ENCODE data around the gene DNAI4. TPM values are rescaled to one million over a fixed set of nuclear protein-coding genes. Genes with fewer than 3 reads are reported as not detected.

The DNAI4 gene
- total RNA-seq, 2 donors from 2014 or later = 11.4 to 12.8 TPM

DNA sequence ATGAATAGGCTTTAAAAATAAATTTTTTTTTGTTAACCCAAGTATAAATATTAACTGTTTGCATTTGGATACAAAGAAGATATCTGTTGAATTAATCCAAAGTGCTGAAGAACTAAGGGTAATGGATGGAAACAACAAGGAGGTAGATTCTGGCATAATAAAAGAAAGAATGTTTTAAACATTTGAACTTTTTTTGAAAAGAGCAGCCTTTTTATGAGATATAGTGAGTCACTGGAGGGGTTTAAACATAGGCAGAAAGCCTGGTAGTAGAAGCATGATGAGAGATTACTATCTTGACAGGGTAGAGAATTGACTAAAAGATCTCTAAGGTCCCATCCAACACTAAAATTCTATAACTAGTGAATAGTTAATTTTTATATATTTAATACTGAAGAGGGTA is 2.9 kb upstream of the DNAI4 start:
- Histone ChIP-seq H3K4me1 (no peaks in the 10 kb centered on the region), H3K9ac (ENCODE audit: low read depth in 2 of 2, low read length in 2 of 2) (no peak overlapping the region), H3K27me3 (no peaks in the 10 kb centered on the region), H3K36me3 (no peaks in the 10 kb centered on the region), H3K4me3 (no peak overlapping the region), H3K27ac (no peak overlapping the region), H3K9me3 (no peaks in the 10 kb centered on the region)
- no peak for DNase-seq
- TF ChIP-seq, protein P1, sequence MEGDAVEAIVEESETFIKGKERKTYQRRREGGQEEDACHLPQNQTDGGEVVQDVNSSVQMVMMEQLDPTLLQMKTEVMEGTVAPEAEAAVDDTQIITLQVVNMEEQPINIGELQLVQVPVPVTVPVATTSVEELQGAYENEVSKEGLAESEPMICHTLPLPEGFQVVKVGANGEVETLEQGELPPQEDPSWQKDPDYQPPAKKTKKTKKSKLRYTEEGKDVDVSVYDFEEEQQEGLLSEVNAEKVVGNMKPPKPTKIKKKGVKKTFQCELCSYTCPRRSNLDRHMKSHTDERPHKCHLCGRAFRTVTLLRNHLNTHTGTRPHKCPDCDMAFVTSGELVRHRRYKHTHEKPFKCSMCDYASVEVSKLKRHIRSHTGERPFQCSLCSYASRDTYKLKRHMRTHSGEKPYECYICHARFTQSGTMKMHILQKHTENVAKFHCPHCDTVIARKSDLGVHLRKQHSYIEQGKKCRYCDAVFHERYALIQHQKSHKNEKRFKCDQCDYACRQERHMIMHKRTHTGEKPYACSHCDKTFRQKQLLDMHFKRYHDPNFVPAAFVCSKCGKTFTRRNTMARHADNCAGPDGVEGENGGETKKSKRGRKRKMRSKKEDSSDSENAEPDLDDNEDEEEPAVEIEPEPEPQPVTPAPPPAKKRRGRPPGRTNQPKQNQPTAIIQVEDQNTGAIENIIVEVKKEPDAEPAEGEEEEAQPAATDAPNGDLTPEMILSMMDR (IDR thresholded peaks at IDR 0.05) = no peak
- intact Hi-C loops (cut with DNase I) = no loop called here

DNA sequence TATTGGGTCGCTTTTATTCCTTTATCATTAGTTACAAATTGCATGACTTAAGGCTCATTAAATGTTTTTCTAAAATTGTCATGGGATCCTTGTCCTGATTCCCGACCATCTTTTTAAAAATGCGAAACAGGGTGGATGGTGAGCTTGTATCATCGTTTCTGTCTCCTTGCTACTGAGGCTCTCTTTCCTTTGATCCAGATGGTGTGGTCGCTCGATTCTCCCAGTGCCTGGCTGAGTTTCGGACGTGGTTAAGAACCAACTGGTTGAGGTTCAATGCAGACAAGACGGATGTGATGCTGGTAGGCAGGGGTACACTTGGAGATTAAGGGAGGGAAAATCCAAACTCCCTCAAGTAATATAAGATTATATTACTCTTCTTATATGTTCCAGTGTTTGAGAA is 1.3 kb upstream of the DNAI4 start:
- TF ChIP-seq, protein P1 (IDR thresholded peaks at IDR 0.05) = no peak
- peak; percentile 29 for DNase-seq
- intact Hi-C loops (cut with DNase I) = no loop called here
- Histone ChIP-seq H3K9me3 (no peaks in the 10 kb centered on the region), H3K27me3 (no peaks in the 10 kb centered on the region), H3K36me3 (no peaks in the 10 kb centered on the region), H3K4me3 (peak overlapping the region; percentile 80), H3K27ac (peak overlapping the region; percentile 90), H3K9ac (ENCODE audit: low read depth in 2 of 2, low read length in 2 of 2) (peak overlapping the region; percentile 58 to 98), H3K4me1 (no peaks in the 10 kb centered on the region)

DNA sequence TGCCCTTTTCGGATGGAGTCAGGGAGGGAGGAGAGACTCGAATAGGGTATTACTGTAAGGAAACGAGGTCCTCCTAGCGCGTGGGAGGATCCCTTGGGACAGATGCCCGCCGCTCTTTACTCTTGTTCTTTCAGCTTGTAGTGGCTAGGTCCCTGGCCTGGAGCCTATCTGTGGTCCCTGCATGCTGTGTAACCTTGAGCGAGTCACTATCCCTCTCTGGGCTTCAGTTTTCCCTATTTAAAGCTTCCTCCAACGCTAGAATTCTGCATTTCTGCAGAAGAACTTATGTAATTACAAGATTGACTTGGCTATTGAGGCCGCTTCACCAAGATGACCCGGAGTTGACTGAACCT is 878 bp upstream of the DNAI4 start:
- peak overlapping the region; percentile 77 to 98 for H3K9ac ChIP-seq (ENCODE audit: low read depth in 2 of 2, low read length in 2 of 2)
- peak overlapping the region; percentile 90 for H3K27ac ChIP-seq
- H3K4me3 ChIP-seq = peak overlapping the region; percentile 80
- no peaks in the 10 kb centered on the region for H3K27me3 ChIP-seq
- H3K9me3 ChIP-seq = no peaks in the 10 kb centered on the region
- no peaks in the 10 kb centered on the region for H3K36me3 ChIP-seq
- TF ChIP-seq, protein P1 (IDR thresholded peaks at IDR 0.05) = no peak
- H3K4me1 ChIP-seq = no peaks in the 10 kb centered on the region
- DNase-seq = no peak
- intact Hi-C loops (cut with DNase I) = no loop called here

DNA sequence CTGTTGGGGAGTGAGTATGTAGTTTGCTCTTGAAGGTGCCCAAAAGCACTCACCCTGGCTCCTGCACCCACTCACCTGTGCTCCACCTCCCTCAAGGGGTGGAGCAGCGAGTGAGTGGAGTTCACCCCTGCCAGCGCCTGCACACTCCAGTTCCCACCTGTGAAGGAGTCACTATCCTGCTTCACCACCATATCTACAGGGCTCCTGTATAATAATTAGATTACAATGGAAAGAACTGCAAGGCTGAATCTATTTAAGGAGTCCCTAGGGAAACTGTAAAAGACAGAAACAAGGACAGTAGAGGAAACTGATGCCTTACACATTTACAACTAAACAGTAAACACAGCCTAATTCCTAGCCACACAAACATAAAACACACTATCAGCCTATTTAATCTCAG is 4.1 kb downstream of the DNAI4 start:
- H3K9ac ChIP-seq (ENCODE audit: low read depth in 2 of 2, low read length in 2 of 2) = peak overlapping the region in 1 of 2 donors; percentile 46
- intact Hi-C loops (cut with DNase I) = no loop called here
- H3K4me3 ChIP-seq = no peak overlapping the region
- no peaks in the 10 kb centered on the region for H3K4me1 ChIP-seq
- TF ChIP-seq, protein P1 (IDR thresholded peaks at IDR 0.05) = no peak
- no peak for DNase-seq
- H3K27ac ChIP-seq = peak overlapping the region; percentile 35
- no peaks in the 10 kb centered on the region for H3K27me3 ChIP-seq
- no peaks in the 10 kb centered on the region for H3K36me3 ChIP-seq
- no peaks in the 10 kb centered on the region for H3K9me3 ChIP-seq

DNA sequence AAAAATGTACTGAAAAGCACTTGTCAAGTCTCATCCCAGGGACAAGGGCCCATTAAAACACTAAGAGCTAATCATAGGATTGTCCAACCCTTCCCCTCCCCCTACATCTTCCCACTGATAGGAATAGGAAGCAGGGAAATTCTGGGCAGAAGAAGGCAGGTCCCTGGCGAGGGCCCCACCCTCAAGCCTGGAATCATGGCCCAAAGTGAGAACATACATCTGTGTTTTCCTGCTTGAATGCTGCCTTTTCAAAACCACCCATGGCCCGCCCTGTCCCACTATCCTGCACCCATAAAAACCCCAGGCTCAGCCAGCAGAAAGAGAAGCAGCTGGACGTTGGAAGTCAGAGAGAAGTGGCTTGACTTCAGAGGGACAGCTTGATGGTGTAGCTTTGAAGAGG is 4.8 kb downstream of the DNAI4 start:
- H3K9me3 ChIP-seq = no peaks in the 10 kb centered on the region
- H3K9ac ChIP-seq (ENCODE audit: low read depth in 2 of 2, low read length in 2 of 2) = peak overlapping the region in 1 of 2 donors; percentile 46
- H3K27ac ChIP-seq = peak overlapping the region; percentile 35
- no peaks in the 10 kb centered on the region for H3K27me3 ChIP-seq
- no peaks in the 10 kb centered on the region for H3K4me1 ChIP-seq
- TF ChIP-seq, protein P1 (IDR thresholded peaks at IDR 0.05) = no peak
- intact Hi-C loops (cut with DNase I) = no loop called here
- DNase-seq = peak; percentile 41
- no peaks in the 10 kb centered on the region for H3K36me3 ChIP-seq
- H3K4me3 ChIP-seq = no peak overlapping the region

DNA sequence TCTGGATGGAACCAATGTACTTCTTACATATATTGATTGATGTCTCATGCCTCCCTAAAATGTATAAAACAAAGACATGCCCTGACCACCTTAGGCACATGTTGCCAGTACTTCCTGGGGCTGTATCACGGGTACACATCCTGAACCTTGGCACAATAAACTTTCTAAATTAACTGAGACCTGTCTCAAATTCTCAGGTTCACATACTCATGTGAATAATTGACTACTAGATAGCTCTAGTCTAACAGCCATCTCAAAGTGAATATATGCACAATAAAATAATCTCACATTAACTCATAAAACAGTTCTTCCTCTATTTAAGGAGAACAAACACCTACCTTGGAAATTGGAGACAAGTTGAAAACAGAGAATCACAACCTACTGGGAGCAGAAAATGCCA is 5.6 kb downstream of the DNAI4 start:
- DNase-seq = no peak
- Histone ChIP-seq H3K9me3 (no peaks in the 10 kb centered on the region), H3K4me1 (no peaks in the 10 kb centered on the region), H3K4me3 (no peak overlapping the region), H3K36me3 (no peaks in the 10 kb centered on the region), H3K27me3 (no peaks in the 10 kb centered on the region), H3K27ac (peak overlapping the region; percentile 35), H3K9ac (ENCODE audit: low read depth in 2 of 2, low read length in 2 of 2) (peak overlapping the region in 1 of 2 donors; percentile 46)
- intact Hi-C loops (cut with DNase I) = no loop called here
- TF ChIP-seq, protein P1 (IDR thresholded peaks at IDR 0.05) = no peak
